ENCODE results near the gene ZBTB39.
"Not testable (repeated sequence)": the region's sequence is repeated elsewhere in the genome, so short reads cannot be mapped to it uniquely, and the experiment has no call there.

Gene ZBTB39

DNA sequence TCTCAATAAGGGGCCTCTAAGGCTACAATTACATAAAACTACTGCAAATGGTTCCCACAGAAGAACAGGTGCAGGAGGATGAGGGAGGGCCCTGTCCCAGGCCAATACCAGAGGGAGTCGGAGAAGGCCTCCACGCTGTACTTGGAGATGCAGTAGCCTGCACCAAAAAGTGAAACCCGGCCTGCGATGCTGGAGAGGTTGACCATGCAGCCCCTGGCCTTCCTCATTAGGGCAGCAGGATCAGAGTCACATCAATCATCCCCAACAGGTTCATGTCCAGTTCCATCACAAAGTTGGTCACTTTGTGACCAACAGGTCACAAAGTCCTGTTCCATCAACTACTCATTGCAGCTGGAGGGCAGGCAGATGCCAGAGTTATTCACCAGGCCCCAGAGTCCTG is 23.0 kb downstream of the ZBTB39 start:
- TF ChIP-seq, protein P1, sequence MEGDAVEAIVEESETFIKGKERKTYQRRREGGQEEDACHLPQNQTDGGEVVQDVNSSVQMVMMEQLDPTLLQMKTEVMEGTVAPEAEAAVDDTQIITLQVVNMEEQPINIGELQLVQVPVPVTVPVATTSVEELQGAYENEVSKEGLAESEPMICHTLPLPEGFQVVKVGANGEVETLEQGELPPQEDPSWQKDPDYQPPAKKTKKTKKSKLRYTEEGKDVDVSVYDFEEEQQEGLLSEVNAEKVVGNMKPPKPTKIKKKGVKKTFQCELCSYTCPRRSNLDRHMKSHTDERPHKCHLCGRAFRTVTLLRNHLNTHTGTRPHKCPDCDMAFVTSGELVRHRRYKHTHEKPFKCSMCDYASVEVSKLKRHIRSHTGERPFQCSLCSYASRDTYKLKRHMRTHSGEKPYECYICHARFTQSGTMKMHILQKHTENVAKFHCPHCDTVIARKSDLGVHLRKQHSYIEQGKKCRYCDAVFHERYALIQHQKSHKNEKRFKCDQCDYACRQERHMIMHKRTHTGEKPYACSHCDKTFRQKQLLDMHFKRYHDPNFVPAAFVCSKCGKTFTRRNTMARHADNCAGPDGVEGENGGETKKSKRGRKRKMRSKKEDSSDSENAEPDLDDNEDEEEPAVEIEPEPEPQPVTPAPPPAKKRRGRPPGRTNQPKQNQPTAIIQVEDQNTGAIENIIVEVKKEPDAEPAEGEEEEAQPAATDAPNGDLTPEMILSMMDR (conservative IDR thresholded peaks at IDR 0.05; ENCODE audit: low read depth): no peak
- ChIA-PET CTCF (no interaction called here), POLR2A (ENCODE audit: low non-redundant PET) (no interaction called here)

DNA sequence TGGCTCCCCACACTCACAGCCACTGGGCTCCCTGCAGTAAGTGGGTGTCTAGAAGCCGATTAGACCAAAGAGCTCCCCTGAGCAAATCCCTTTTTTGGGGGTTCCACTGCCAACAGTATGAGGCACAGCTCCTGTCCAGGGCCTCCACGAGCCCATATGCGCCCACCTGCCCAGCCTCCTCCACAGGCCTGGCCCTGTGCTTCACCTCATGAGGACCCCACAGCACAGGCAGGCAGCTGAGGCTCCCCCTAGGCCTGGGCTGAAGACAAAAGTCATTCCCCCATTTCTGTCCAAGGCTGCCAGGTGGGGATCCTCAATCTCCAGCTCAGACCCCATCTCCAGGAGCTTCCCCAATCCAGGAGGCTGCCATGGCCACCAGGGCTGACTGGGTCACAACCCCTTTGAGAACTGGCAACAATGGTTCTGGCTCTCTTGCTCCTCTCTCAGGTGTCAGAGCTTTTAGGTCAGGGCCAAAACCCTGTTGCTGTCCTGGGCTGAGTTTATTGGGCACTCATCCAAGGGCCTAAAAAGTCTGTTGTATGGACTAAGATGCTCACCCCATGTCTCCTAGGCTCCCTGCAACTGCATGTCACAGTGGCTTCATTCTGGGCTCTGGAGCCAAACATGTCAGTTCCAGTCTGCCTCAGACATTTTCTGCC is 23.6 kb downstream of the ZBTB39 start:
- POLR2A ChIA-PET (ENCODE audit: low non-redundant PET); CTCF ChIA-PET; DNase-seq (ENCODE audit: low spot score); H3K27ac ChIP-seq: not testable (repeated sequence)

More for the DNA sequence above, 23.0 kb downstream of the ZBTB39 start:
- DNase-seq (ENCODE audit: low spot score): no peak
- H3K27ac ChIP-seq: no peak overlapping the region

DNA sequence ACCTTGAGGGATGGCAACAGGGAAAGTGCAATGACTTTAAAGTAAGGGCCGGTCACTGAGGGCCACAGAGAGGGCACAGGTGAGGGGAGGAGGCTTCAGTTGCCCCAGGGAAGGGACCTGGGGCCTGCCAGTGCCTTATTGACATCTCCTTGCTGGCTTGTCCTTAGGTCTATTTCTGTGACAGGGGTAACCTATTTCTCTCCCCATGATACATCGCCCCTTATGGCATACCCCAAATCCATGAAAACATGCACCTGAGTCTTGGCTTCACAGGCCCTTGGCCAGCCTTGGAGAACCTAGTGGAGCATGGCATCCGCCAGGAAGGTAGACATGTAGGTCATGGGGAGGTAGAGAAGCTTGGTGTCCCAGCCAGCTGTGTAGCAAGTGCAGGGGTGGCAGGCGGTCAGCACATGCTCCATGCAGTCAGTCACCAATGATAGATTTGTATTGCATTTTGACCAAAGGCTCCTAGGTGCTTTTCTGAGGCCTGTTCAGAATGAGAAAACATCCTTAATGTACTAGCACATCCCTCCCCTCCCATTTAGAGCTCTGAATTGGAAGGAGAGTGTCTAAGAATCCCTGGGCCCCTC is 25.3 kb downstream of the ZBTB39 start:
- CTCF ChIA-PET: interaction anchor here (0.6 kb wide), 1 partner anchor 1599 kb away, joined by 4 read pairs; no protein-coding TSS in a partner anchor
- POLR2A ChIA-PET (ENCODE audit: low non-redundant PET): no interaction called here
- DNase-seq (ENCODE audit: low spot score): no peak
- H3K27ac ChIP-seq: no peak overlapping the region
- TF ChIP-seq, protein P1 (conservative IDR thresholded peaks at IDR 0.05; ENCODE audit: low read depth): no peak

DNA sequence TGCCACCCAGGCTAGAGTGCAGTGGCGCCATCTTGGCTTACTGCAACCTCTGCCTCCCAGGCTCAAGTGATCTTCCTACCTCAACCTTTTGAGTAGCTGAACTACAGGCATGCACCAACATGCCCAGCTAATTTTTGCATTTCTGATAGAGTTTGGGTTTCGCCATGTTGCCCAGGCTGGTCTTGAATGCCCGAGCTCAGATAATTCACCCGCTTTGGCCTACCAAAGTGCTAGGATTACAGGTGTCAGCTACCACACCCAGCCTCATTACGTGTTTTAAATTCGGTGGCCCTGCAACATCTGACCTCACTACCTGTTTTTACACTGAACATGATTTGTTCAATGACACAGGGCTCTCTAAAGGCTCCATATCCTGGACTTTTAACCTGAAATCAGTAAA is 26.1 kb downstream of the ZBTB39 start:
- CTCF ChIA-PET: no interaction called here
- no peak for DNase-seq (ENCODE audit: low spot score)
- POLR2A ChIA-PET (ENCODE audit: low non-redundant PET): no interaction called here
- TF ChIP-seq, protein P1 (conservative IDR thresholded peaks at IDR 0.05; ENCODE audit: low read depth): no peak
- no peak overlapping the region for H3K27ac ChIP-seq

DNA sequence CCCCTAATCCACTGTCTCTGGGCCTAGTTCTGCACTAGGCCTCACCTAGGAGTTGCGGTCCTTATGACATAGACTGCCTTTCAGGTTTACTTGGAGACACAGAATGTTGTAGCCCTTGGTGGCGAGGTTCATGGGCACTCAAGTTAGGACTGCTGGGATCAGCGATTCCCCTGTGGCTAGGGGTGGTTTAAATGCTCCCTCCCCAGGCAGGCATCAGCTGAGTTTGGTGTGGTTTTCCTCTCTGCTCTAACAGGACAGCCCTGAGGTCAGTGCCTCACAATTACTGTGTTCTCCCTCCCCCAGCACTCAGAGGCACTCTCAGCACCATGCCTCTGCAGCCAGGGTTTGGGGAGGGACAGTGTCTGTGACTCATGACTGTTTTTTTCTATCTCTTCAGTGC is 26.7 kb downstream of the ZBTB39 start:
- ChIA-PET CTCF (no interaction called here), POLR2A (ENCODE audit: low non-redundant PET) (no interaction called here)
- no peak for DNase-seq (ENCODE audit: low spot score)
- TF ChIP-seq, protein P1 (conservative IDR thresholded peaks at IDR 0.05; ENCODE audit: low read depth): no peak
- no peak overlapping the region for H3K27ac ChIP-seq

DNA sequence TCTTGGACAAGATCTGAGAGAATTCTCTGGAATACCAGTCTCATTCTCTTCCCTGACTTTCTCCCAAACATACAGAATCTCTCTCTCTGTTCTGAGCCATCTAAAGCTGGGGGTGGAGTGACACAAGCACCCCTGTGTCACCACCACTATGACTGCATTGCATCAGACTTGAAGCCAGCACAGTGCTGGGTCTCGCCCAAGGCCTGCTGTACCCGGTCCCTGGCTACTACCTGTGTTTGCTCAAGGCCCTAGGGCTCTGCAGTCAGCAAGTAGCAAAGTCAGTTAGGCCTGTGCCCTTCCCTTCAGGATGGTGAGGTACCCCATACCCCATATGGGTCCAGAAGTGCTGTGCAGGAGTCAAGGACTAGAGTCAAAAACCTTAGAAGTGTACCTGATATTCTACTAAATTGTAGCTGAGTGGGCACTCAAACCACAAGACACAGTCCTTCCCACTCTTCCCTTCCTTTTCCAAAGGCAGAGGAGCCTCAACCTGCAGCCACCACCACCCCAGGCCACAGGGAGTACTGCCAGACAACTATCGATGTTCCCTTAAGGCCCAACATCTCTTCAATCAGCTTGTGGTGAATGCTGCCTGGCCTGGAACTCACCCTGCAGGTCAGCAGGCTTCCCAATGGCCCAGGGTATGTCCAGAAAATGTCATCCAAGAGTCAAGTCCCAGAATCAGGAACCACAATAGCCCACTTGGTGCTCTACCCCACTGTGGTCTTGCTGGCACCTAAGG is 27.8 kb downstream of the ZBTB39 start:
- TF ChIP-seq, protein P1 (conservative IDR thresholded peaks at IDR 0.05; ENCODE audit: low read depth): no peak
- ChIA-PET CTCF (no interaction called here), POLR2A (ENCODE audit: low non-redundant PET) (no interaction called here)
- no peak overlapping the region for H3K27ac ChIP-seq
- DNase-seq (ENCODE audit: low spot score): no peak

DNA sequence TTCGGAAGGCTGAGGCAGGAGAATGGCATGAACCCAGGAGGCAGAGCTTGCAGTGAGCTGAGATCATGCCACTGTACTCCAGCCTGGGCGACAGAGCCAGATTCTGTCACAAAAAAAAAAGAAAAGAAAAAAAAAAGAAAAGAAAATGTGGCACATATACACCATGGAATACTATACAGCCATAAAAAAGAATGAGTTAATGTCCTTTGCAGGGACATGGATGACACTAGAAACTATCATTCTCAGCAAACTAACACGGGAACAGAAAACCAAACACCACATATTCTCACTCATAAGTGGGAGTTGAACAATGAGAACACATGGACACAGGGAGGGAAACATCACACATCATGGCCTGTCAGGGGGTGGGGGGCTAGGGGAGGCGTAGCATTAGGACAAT is 29.0 kb downstream of the ZBTB39 start:
- DNase-seq (ENCODE audit: low spot score); H3K27ac ChIP-seq; POLR2A ChIA-PET (ENCODE audit: low non-redundant PET); CTCF ChIA-PET: not testable (repeated sequence)

DNA sequence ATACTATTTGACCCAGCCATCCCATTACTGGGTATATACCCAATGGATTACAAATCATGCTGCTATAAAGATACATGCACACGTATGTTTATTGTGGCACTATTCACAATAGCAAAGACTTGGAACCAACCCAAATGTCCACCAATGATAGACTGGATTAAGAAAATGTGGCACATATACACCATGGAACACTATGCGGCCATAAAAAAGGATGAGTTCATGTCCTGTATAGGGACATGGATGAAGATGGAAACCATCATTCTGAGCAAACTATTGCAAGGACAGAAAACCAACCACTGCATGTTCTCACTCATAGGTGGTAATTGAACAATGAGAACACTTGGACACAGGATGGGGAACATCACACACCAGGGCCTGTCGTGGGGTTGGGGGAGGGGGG is 32.1 kb downstream of the ZBTB39 start:
- POLR2A ChIA-PET (ENCODE audit: low non-redundant PET); CTCF ChIA-PET; H3K27ac ChIP-seq; DNase-seq (ENCODE audit: low spot score): not testable (repeated sequence)

DNA sequence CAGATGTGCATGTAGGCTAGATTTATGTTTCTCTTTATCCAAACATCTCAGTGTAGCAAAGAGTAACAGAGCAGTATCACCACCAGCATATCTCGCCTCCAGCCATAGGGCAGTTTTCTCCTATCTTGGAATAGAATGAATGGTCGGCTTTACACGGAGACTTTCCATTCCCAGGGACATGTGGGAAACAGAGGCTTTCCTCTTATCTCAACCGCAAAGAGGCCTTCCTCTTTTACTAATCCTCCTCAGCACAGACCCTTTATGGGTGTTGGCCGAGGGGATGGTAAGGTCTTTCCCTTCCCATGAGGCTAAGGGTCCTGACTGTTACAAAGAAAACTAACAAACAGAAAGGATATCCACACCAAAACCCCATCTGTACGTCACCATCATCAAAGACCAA is 37.4 kb downstream of the ZBTB39 start:
- DNase-seq (ENCODE audit: low spot score); POLR2A ChIA-PET (ENCODE audit: low non-redundant PET); CTCF ChIA-PET; H3K27ac ChIP-seq: not testable (repeated sequence)

DNA sequence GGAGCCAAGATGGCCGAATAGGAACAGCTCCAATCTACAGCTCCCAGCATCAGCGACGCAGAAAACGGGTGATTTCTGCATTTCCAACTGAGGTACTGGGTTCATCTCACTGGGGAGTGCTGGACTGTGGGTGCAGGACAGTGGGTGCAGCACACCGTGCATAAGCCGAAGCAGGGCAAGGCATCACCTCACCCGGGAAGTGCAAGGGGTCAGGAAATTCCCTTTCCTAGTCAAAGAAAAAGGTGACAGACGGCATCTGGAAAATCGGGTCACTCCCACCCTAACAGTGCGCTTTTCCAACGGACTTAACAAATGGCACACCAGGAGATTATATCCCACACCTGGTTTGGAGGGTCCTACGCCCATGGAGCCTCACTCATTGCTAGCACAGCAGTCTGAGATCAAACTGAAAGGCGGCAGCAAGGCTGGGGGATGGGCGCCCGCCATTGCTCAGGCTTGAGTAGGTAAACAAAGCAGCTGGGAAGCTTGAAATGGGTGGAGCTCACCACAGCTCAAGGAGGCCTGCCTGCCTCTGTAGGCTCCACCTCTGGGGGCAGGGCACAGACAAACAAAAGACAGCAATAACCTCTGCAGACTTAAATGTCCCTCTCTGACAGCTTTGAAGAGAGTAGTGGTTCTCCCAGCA is 40.2 kb downstream of the ZBTB39 start:
- CTCF ChIA-PET; DNase-seq (ENCODE audit: low spot score); H3K27ac ChIP-seq; POLR2A ChIA-PET (ENCODE audit: low non-redundant PET): not testable (repeated sequence)

DNA sequence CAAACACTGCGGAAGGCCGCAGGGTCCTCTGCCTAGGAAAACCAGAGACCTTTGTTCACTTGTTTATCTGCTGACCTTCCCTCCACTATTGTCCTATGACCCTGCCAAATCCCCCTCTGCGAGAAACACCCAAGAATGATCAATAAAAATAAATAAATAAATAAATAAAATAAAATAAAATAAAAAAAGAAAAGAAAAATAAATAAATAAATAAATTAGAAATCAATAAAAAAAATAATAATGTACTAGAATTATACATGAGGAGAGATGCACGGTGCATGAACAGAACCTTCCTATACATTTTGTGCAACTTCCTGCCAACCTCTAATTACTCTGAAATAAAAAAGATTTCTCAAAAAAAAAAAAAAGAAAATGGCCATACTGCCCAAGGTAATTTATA is 41.2 kb downstream of the ZBTB39 start:
- DNase-seq (ENCODE audit: low spot score); POLR2A ChIA-PET (ENCODE audit: low non-redundant PET); H3K27ac ChIP-seq; CTCF ChIA-PET: not testable (repeated sequence)

Data from RWPE1 (cell line).